ENCODE data around the gene TLR9.

DNA sequence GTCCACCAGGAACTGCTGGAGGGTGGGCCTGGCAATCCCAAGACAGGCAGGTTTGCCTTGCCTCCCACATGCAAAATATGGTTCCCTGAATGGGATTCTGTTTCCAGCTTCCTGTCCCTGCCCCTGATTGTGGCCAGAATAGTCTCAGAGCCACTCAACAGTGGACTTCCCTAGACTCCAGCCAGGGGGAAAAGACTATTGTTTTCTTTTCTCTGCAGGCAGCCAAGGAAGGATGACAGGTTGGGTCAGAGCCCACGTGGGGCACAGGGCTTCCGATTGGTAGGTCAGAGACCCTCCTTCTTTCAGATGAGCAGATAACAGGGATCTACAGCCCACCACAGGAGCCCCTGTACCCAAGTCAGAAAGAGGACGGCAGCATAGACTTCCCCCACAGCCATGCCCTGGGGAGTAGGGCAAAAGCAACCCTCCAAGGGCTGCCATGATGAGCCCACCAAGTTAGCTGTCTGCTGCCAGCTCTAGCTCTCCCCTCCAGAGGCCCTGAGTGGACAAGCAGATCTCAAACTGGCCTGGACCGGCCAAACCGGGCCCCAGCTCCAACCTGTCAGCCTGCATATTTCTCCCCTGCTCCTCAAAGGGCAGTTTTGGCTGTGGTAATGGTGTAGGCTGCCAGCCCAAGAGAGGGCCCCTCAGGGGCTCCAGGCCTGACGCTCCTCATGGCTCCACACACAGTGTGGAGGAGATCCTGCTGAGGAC, 6.4 kb downstream of the TLR9 start:
- TF ChIP-seq, protein P1, sequence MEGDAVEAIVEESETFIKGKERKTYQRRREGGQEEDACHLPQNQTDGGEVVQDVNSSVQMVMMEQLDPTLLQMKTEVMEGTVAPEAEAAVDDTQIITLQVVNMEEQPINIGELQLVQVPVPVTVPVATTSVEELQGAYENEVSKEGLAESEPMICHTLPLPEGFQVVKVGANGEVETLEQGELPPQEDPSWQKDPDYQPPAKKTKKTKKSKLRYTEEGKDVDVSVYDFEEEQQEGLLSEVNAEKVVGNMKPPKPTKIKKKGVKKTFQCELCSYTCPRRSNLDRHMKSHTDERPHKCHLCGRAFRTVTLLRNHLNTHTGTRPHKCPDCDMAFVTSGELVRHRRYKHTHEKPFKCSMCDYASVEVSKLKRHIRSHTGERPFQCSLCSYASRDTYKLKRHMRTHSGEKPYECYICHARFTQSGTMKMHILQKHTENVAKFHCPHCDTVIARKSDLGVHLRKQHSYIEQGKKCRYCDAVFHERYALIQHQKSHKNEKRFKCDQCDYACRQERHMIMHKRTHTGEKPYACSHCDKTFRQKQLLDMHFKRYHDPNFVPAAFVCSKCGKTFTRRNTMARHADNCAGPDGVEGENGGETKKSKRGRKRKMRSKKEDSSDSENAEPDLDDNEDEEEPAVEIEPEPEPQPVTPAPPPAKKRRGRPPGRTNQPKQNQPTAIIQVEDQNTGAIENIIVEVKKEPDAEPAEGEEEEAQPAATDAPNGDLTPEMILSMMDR (IDR thresholded peaks at IDR 0.05), result no peak
- TF ChIP-seq POLR2A (IDR thresholded peaks at IDR 0.05), result no peak

Measured in lower leg skin (tissue), 3 donors.